ENCODE measurements around the gene HYAL2. TPM values are rescaled to one million over a fixed set of nuclear protein-coding genes. Genes with fewer than 3 reads are reported as not detected.
"Not testable (repeated sequence)": the region's sequence is repeated elsewhere in the genome, so short reads cannot be mapped to it uniquely, and the experiment has no call there.

Gene HYAL2
- total RNA-seq, 1 experiment from 2014 or later: 61.4 TPM

- no peak for DNase-seq (ENCODE audit: low read depth)
- in situ Hi-C loops (cut with HindIII; ENCODE audit: low pct_unique_long_range_greater_than_20kb, low sequenced_read_pairs): no loop called here
Measured at GRCh38 chr3:50279255-50280016, 43.1 kb downstream of the HYAL2 start.

- in situ Hi-C loops (cut with HindIII; ENCODE audit: low pct_unique_long_range_greater_than_20kb, low sequenced_read_pairs): no loop called here
- no peak for DNase-seq (ENCODE audit: low read depth)
Measured at GRCh38 chr3:50278880-50279224, 43.7 kb downstream of the HYAL2 start, which contains the start of gene LSMEM2. Gene LSMEM2 (plus strand): TSS chr3:50279087. CDS start chr3:50279114, 27 bp downstream.

GRCh38 chr3:50278123-50278879, 44.2 kb downstream of the HYAL2 start:
- DNase-seq (ENCODE audit: low read depth): no peak
- in situ Hi-C loops (cut with HindIII; ENCODE audit: low pct_unique_long_range_greater_than_20kb, low sequenced_read_pairs): no loop called here

GRCh38 chr3:50276762-50277101, 45.8 kb downstream of the HYAL2 start:
- DNase-seq (ENCODE audit: low read depth): no peak
- in situ Hi-C loops (cut with HindIII; ENCODE audit: low pct_unique_long_range_greater_than_20kb, low sequenced_read_pairs): no loop called here

- no peak for DNase-seq (ENCODE audit: low read depth)
- in situ Hi-C loops (cut with HindIII; ENCODE audit: low pct_unique_long_range_greater_than_20kb, low sequenced_read_pairs): no loop called here
Measured at GRCh38 chr3:50275996-50276761, 46.4 kb downstream of the HYAL2 start.

- DNase-seq (ENCODE audit: low read depth): no peak
- in situ Hi-C loops (cut with HindIII; ENCODE audit: low pct_unique_long_range_greater_than_20kb, low sequenced_read_pairs): no loop called here
Measured at GRCh38 chr3:50275141-50275995, 47.2 kb downstream of the HYAL2 start.

- in situ Hi-C loops (cut with HindIII; ENCODE audit: low pct_unique_long_range_greater_than_20kb, low sequenced_read_pairs): no loop called here
- peak; percentile 39 for DNase-seq (ENCODE audit: low read depth)
Measured at GRCh38 chr3:50274371-50275104, 48.0 kb downstream of the HYAL2 start.

- in situ Hi-C loops (cut with HindIII; ENCODE audit: low pct_unique_long_range_greater_than_20kb, low sequenced_read_pairs): no loop called here
Measured at GRCh38 chr3:50273689-50274065, 48.9 kb downstream of the HYAL2 start.

GRCh38 chr3:50272911-50273688, 49.4 kb downstream of the HYAL2 start:
- in situ Hi-C loops (cut with HindIII; ENCODE audit: low pct_unique_long_range_greater_than_20kb, low sequenced_read_pairs): no loop called here
- peak; percentile 61 for DNase-seq (ENCODE audit: low read depth)

More at GRCh38 chr3:50273689-50274065, 48.9 kb downstream of the HYAL2 start:
- no peak for DNase-seq (ENCODE audit: low read depth)

GRCh38 chr3:50272538-50272910, 50.0 kb downstream of the HYAL2 start:
- DNase-seq (ENCODE audit: low read depth); in situ Hi-C loops (cut with HindIII; ENCODE audit: low pct_unique_long_range_greater_than_20kb, low sequenced_read_pairs): not testable (repeated sequence)

GRCh38 chr3:50271314-50271936, 51.1 kb downstream of the HYAL2 start:
- DNase-seq (ENCODE audit: low read depth): no peak
- in situ Hi-C loops (cut with HindIII; ENCODE audit: low pct_unique_long_range_greater_than_20kb, low sequenced_read_pairs): no loop called here

- DNase-seq (ENCODE audit: low read depth): no peak
- in situ Hi-C loops (cut with HindIII; ENCODE audit: low pct_unique_long_range_greater_than_20kb, low sequenced_read_pairs): no loop called here
Measured at GRCh38 chr3:50270422-50271224, 51.9 kb downstream of the HYAL2 start.

- in situ Hi-C loops (cut with HindIII; ENCODE audit: low pct_unique_long_range_greater_than_20kb, low sequenced_read_pairs): no loop called here
- no peak for DNase-seq (ENCODE audit: low read depth)
Measured at GRCh38 chr3:50269977-50270413, 52.5 kb downstream of the HYAL2 start.

GRCh38 chr3:50269460-50269859, 53.1 kb downstream of the HYAL2 start:
- in situ Hi-C loops (cut with HindIII; ENCODE audit: low pct_unique_long_range_greater_than_20kb, low sequenced_read_pairs): no loop called here
- DNase-seq (ENCODE audit: low read depth): no peak

- in situ Hi-C loops (cut with HindIII; ENCODE audit: low pct_unique_long_range_greater_than_20kb, low sequenced_read_pairs): no loop called here
- DNase-seq (ENCODE audit: low read depth): peak; percentile 97
Measured at GRCh38 chr3:50268703-50269451, 53.7 kb downstream of the HYAL2 start, which contains the start of gene SEMA3B. Gene SEMA3B (plus strand): TSS chr3:50269147. CDS start chr3:50269241, 94 bp downstream.

Data from Caki2 (cell line).